WTC11 (cell line): Measurements from ENCODE around the gene ABHD16B. TPM values are rescaled to one million over a fixed set of nuclear protein-coding genes. Genes with fewer than 3 reads are reported as not detected.

Source experiments
- ATAC-seq: fragments of 200-7000 bp; cut with Tn5 transposase; 2 replicates; pipeline ENCODE4 v1.10.0; 2021; ENCODE audit warnings: mild to moderate bottlenecking, moderate library complexity
- CTCF ChIA-PET: fragments of 300-600 bp; sonication (Branson Sonifier 250); formaldehyde crosslinking; loops from one replicate; lab custom pipeline; 2021; ENCODE audit warnings: antibody characterized with exemption; lab: Charles Lee
- POLR2A ChIA-PET: fragments of 350-600 bp; sonication (Branson Sonifier 250); formaldehyde crosslinking; loops from one replicate; lab custom pipeline; 2021; ENCODE audit warnings: antibody characterized with exemption; lab: Charles Lee
- DNase-seq: peaks from one replicate; pipeline ENCODE4 v3.0.0; 2021; ENCODE audit warnings: low spot score
- H3K27ac Mint-ChIP-seq: 2 replicates; pipeline ENCODE4 v1.8.0; 2021; ENCODE audit warnings: mixed read lengths
- H3K27me3 Mint-ChIP-seq: 2 replicates; pipeline ENCODE4 v1.8.0; 2021; ENCODE audit warnings: low read depth, mild to moderate bottlenecking, moderate library complexity, mixed read lengths
- H3K36me3 Mint-ChIP-seq: 2 replicates; pipeline ENCODE4 v1.8.0; 2021; ENCODE audit warnings: mixed read lengths
- H3K4me1 Mint-ChIP-seq: 2 replicates; pipeline ENCODE4 v1.8.0; 2022; ENCODE audit warnings: mixed read lengths
- H3K4me3 Mint-ChIP-seq: 2 replicates; pipeline ENCODE4 v1.8.0; 2021; ENCODE audit warnings: mild to moderate bottlenecking, moderate library complexity, mixed read lengths
- H3K9me3 Mint-ChIP-seq: 2 replicates; pipeline ENCODE4 v1.8.0; 2021; ENCODE audit warnings: mixed read lengths
- CREM ChIP-seq: sonication (generic); formaldehyde crosslinking; IDR thresholded peaks from 2 replicates; pipeline ENCODE4 v1.8.1; 2022; ENCODE audit warnings: mild to moderate bottlenecking, missing genetic modification reagents, moderate library complexity
- EMX1 ChIP-seq: fragments of 250-450 bp; sonication (Bioruptor Pico); IDR thresholded peaks from 2 replicates; pipeline ENCODE4 v1.8.0; 2021; ENCODE audit warnings: mild to moderate bottlenecking
- FOXP1 ChIP-seq: sonication (generic); formaldehyde crosslinking; IDR thresholded peaks from 2 replicates; pipeline ENCODE4 v1.8.0; 2022; ENCODE audit warnings: missing genetic modification reagents, mild to moderate bottlenecking, moderate library complexity, borderline replicate concordance
- NFATC4 ChIP-seq: fragments of 250-450 bp; sonication (Bioruptor Pico); IDR thresholded peaks from 2 replicates; pipeline ENCODE4 v1.9.0; 2021; ENCODE audit warnings: mild to moderate bottlenecking
- NFE2L1 ChIP-seq: sonication (generic); formaldehyde crosslinking; IDR thresholded peaks from 2 replicates; pipeline ENCODE4 v1.8.1; 2023; ENCODE audit warnings: missing genetic modification reagents
- NR3C1 ChIP-seq: sonication (generic); formaldehyde crosslinking; conservative IDR thresholded peaks from 2 replicates; pipeline ENCODE4 v1.8.1; 2023; ENCODE audit warnings: low read depth, mild to moderate bottlenecking, missing genetic modification reagents
- ZNF232 ChIP-seq: sonication (generic); formaldehyde crosslinking; IDR thresholded peaks from 2 replicates; pipeline ENCODE4 v1.8.0; 2022; ENCODE audit warnings: mild to moderate bottlenecking, missing genetic modification reagents
- total RNA-seq: library from RNA; stranded (reverse); gene quantifications from 3 replicates; pipeline ENCODE4 v1.2.3, GENCODE V29; 2021
- TF ChIP-seq, protein P1 (sequence below): sonication (generic); formaldehyde crosslinking; IDR thresholded peaks from 2 replicates; pipeline ENCODE4 v1.8.1; 2023; ENCODE audit warnings: mild to moderate bottlenecking, moderate library complexity, missing genetic modification reagents
- TF ChIP-seq, protein P2 (sequence below): sonication (generic); formaldehyde crosslinking; IDR thresholded peaks from 2 replicates; pipeline ENCODE4 v1.8.1; 2022; ENCODE audit warnings: missing genetic modification reagents, borderline replicate concordance
- TF ChIP-seq, protein P3 (sequence below): sonication (generic); formaldehyde crosslinking; IDR thresholded peaks from 2 replicates; pipeline ENCODE4 v1.8.1; 2023; ENCODE audit warnings: mild to moderate bottlenecking, missing genetic modification reagents, borderline replicate concordance
- TF ChIP-seq, protein P4 (sequence below): sonication (generic); formaldehyde crosslinking; IDR thresholded peaks from 2 replicates; pipeline ENCODE4 v1.8.1; 2022; ENCODE audit warnings: low read depth, mild to moderate bottlenecking, moderate library complexity, missing genetic modification reagents, borderline replicate concordance
- TF ChIP-seq, protein P5 (sequence below): fragments of 250-450 bp; sonication (Bioruptor Pico); IDR thresholded peaks from 2 replicates; pipeline ENCODE4 v1.9.0; 2021; ENCODE audit warnings: moderate library complexity, mild to moderate bottlenecking, inconsistent platforms, borderline replicate concordance

ABHD16B gene
- total RNA-seq, 1 experiment from 2014 or later = 0.11 TPM

DNA sequence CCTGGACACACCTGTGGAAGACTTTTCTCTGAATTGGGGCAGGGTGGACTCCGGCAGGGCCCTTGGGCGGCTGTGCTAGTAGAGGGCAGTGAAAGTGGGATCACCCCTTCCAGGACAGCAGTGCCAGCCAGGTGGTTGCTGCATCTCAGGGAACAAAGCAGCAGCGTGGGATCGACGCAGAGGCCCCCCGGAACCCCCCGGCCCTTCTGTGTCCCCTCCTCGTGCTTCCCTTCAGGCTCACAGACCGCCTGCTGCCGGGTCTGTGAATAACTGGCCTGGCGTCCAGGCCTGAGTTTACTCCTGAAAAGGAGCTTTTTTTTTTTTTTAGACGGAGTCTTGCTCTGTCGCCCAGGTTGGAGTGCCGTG, 24.7 kb downstream of the ABHD16B start (continued):
- no peak for TF ChIP-seq EMX1 (CRISPR knock-in tag)

DNA sequence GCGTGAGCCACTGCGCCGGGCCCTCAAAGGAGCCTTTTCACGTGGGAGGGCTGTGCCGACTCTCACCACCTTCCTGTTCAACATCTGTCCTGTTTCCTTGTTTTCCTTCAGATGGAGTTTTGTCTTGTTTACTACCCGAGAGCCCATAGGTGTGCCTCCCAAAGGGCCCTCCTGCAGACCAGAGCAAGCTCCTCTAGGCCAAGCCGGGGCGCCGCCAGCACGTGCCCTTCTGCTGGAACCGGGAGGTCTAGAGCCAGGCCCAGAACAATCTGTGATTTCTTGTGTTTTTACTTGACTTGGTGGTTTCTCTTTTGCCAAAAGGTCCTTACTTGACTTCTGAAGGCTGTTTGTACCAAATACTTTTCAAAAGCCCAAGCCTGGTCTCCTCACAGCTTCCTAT, 25.6 kb downstream of the ABHD16B start:
- ChIA-PET POLR2A (no interaction called here), CTCF (interaction anchor here (0.6 to 1.3 kb wide), 3 partner anchors 76 to 168 kb away, joined by 3 to 6 read pairs (median 3); no protein-coding TSS in a partner anchor)
- Mint-ChIP-seq H3K9me3 (no peaks in the 10 kb centered on the region), H3K27me3 (no peaks in the 10 kb centered on the region), H3K4me3 (no peak overlapping the region), H3K27ac (peak overlapping the region; percentile 25; the same call in 1 of the 2 replicates), H3K4me1 (no peaks in the 10 kb centered on the region), H3K36me3 (peaks cover 43% of the 10 kb centered on the region)
- DNase-seq (no peak), ATAC-seq (no peak)
- TF ChIP-seq NFE2L1 (CRISPR knock-in tag) (no peak), ZNF232 (CRISPR knock-in tag) (no peak), NFATC4 (CRISPR knock-in tag) (no peak), NR3C1 (no peak), CREM (no peak)
- TF ChIP-seq, protein P1, sequence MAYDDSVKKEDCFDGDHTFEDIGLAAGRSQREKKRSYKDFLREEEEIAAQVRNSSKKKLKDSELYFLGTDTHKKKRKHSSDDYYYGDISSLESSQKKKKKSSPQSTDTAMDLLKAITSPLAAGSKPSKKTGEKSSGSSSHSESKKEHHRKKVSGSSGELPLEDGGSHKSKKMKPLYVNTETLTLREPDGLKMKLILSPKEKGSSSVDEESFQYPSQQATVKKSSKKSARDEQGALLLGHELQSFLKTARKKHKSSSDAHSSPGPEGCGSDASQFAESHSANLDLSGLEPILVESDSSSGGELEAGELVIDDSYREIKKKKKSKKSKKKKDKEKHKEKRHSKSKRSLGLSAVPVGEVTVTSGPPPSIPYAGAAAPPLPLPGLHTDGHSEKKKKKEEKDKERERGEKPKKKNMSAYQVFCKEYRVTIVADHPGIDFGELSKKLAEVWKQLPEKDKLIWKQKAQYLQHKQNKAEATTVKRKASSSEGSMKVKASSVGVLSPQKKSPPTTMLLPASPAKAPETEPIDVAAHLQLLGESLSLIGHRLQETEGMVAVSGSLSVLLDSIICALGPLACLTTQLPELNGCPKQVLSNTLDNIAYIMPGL (CRISPR knock-in tag) = no peak
- TF ChIP-seq, protein P2, sequence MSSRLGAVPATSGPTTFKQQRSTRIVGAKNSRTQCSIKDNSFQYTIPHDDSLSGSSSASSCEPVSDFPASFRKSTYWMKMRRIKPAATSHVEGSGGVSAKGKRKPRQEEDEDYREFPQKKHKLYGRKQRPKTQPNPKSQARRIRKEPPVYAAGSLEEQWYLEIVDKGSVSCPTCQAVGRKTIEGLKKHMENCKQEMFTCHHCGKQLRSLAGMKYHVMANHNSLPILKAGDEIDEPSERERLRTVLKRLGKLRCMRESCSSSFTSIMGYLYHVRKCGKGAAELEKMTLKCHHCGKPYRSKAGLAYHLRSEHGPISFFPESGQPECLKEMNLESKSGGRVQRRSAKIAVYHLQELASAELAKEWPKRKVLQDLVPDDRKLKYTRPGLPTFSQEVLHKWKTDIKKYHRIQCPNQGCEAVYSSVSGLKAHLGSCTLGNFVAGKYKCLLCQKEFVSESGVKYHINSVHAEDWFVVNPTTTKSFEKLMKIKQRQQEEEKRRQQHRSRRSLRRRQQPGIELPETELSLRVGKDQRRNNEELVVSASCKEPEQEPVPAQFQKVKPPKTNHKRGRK (CRISPR knock-in tag) = no peak
- TF ChIP-seq, protein P3, sequence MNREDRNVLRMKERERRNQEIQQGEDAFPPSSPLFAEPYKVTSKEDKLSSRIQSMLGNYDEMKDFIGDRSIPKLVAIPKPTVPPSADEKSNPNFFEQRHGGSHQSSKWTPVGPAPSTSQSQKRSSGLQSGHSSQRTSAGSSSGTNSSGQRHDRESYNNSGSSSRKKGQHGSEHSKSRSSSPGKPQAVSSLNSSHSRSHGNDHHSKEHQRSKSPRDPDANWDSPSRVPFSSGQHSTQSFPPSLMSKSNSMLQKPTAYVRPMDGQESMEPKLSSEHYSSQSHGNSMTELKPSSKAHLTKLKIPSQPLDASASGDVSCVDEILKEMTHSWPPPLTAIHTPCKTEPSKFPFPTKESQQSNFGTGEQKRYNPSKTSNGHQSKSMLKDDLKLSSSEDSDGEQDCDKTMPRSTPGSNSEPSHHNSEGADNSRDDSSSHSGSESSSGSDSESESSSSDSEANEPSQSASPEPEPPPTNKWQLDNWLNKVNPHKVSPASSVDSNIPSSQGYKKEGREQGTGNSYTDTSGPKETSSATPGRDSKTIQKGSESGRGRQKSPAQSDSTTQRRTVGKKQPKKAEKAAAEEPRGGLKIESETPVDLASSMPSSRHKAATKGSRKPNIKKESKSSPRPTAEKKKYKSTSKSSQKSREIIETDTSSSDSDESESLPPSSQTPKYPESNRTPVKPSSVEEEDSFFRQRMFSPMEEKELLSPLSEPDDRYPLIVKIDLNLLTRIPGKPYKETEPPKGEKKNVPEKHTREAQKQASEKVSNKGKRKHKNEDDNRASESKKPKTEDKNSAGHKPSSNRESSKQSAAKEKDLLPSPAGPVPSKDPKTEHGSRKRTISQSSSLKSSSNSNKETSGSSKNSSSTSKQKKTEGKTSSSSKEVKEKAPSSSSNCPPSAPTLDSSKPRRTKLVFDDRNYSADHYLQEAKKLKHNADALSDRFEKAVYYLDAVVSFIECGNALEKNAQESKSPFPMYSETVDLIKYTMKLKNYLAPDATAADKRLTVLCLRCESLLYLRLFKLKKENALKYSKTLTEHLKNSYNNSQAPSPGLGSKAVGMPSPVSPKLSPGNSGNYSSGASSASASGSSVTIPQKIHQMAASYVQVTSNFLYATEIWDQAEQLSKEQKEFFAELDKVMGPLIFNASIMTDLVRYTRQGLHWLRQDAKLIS (CRISPR knock-in tag) = no peak
- TF ChIP-seq, protein P4, sequence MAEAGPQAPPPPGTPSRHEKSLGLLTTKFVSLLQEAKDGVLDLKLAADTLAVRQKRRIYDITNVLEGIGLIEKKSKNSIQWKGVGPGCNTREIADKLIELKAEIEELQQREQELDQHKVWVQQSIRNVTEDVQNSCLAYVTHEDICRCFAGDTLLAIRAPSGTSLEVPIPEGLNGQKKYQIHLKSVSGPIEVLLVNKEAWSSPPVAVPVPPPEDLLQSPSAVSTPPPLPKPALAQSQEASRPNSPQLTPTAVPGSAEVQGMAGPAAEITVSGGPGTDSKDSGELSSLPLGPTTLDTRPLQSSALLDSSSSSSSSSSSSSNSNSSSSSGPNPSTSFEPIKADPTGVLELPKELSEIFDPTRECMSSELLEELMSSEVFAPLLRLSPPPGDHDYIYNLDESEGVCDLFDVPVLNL (CRISPR knock-in tag) = no peak

DNA sequence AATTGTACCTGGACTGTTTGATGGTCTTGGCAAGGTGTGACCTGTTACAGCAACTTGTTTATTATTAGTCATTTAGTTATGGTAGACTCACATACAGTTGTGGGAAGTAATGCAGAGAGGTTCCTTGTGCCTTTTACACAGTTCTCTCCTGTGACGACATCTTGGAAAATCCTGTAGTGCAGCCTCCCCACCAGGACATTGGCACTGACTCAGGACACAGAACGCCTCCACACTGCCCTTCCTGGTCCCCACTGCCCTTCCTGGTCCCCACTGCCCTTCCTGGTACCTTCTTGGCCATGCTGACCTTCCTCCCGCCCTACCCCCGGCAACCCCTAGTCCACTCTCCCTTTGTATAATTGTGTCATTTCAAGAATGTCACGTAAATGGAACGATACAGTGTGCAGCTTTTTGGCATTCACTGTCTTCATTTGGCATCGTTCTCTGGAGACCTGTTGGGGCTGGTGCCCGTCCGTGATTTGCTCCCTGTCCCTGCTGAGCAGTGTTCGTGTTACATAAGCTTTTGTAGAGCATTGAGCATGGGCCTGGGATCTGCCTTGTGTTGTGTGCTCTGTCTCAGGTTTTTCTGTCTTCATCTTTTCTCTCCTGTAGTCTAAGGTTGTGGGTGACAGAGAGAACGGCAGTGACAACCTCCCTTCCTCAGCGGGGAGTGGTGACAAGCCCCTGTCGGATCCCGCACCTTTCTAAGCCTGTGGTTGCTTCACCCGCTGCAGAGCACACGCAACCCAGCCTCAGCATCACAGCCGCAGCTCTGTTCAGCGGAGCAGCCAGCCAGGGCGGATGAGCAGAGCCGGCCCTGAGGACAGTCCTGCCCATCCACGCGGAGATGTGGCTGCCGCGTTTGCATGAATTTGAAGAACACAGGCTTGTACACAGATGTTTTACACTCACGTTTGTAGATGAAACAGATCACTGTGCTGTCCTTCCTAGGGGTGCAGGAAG, 28.2 kb downstream of the ABHD16B start:
- H3K9me3 Mint-ChIP-seq = no peaks in the 10 kb centered on the region

More for the DNA sequence above, 28.2 kb downstream of the ABHD16B start:
- H3K27ac Mint-ChIP-seq = peak overlapping the region; percentile 36; the same call in 1 of the 2 replicates
- peaks cover 29% of the 10 kb centered on the region for H3K36me3 Mint-ChIP-seq
- H3K4me1 Mint-ChIP-seq = peaks cover 4% of the 10 kb centered on the region
- no peak overlapping the region for H3K4me3 Mint-ChIP-seq
- ChIA-PET CTCF (interaction anchor here (1.2 to 1.9 kb wide), 3 partner anchors 91 to 115 kb away, joined by 3 to 6 read pairs (median 4); no protein-coding TSS in a partner anchor), POLR2A (no interaction called here)
- no peak for ATAC-seq
- TF ChIP-seq, protein P5, sequence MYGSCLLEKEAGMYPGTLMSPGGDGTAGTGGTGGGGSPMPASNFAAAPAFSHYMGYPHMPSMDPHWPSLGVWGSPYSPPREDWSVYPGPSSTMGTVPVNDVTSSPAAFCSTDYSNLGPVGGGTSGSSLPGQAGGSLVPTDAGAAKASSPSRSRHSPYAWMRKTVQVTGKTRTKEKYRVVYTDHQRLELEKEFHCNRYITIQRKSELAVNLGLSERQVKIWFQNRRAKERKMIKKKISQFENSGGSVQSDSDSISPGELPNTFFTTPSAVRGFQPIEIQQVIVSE (CRISPR knock-in tag) = no peak
- 0 out of 2 replicates have a peak, but pooled peaks have one; percentile 12 for TF ChIP-seq FOXP1
- TF ChIP-seq, protein P1 (CRISPR knock-in tag) = no peak
- H3K27me3 Mint-ChIP-seq = no peaks in the 10 kb centered on the region
- no peak for DNase-seq
